Thymus (tissue), 11 donors: ENCODE measurements around the gene COQ5. TPM values are rescaled to one million over a fixed set of nuclear protein-coding genes. Genes with fewer than 3 reads are reported as not detected.

ENCODE experiments used
- DNase-seq, 9 donors: peaks; one replicate each; pipeline ENCODE4 v3.0.0-alpha.2; 2013; ENCODE audit warnings: low spot score in 9 of 9, low read depth in 6 of 9, missing footprints in 1 of 9
- H3K27ac ChIP-seq, 2 donors: one replicate each; pipeline ENCODE4 v1.5.1; 2013; ENCODE audit warnings: control low read depth in 1 of 2, low read depth in 1 of 2, low read length in 1 of 2, mild to moderate bottlenecking in 1 of 2, moderate library complexity in 1 of 2
- H3K27me3 ChIP-seq, 2 donors: one replicate each; pipeline ENCODE4 v1.5.1; 2013; ENCODE audit warnings: low read length in 1 of 2; ENCODE audit not compliant: control insufficient read depth in 2 of 2, insufficient read depth in 1 of 2
- H3K36me3 ChIP-seq, 2 donors: one replicate each; pipeline ENCODE4 v1.5.1; 2013; ENCODE audit warnings: low read length in 1 of 2, mild to moderate bottlenecking in 1 of 2, moderate library complexity in 1 of 2; ENCODE audit not compliant: control insufficient read depth in 2 of 2, insufficient read depth in 2 of 2
- H3K4me1 ChIP-seq, 2 donors: one replicate each; pipeline ENCODE4 v1.5.1; 2013; ENCODE audit warnings: low read length in 2 of 2; ENCODE audit not compliant: control insufficient read depth in 2 of 2, insufficient read depth in 2 of 2
- H3K4me3 ChIP-seq, 2 donors: one replicate each; pipeline ENCODE4 v1.5.1; 2013; ENCODE audit warnings: low read length in 2 of 2, control low read depth in 1 of 2, mild to moderate bottlenecking in 1 of 2
- H3K9me3 ChIP-seq, 2 donors: one replicate each; pipeline ENCODE4 v1.5.1; 2013; ENCODE audit warnings: low read length in 1 of 2, mild to moderate bottlenecking in 1 of 2; ENCODE audit not compliant: control insufficient read depth in 2 of 2, insufficient read depth in 1 of 2
- WGBS: extraction: QIAGEN DNeasy Blood & Tissue Kit; methylation state at CpG from one replicate; pipeline ENCODE4 v1.1.7; 2013; 5-methylcytosine and 5-hydroxymethylcytosine counted together
- polyA plus RNA-seq: library from polyadenylated mRNA; stranded (reverse); fragments of 200-250 nt; gene quantifications from one replicate; pipeline ENCODE4 v1.2.3, GENCODE V29; 2013
- total RNA-seq: library from RNA; stranded (reverse); fragments of 120-200 nt; gene quantifications from one replicate; pipeline ENCODE4 v1.2.4, GENCODE V29; 2013
- donor health status: healthy.

Gene COQ5
- total and polyA plus RNA-seq, 2 donors = 32.6 to 47.5 TPM

- 97% methylated on average over 3 of the region's 3 CpGs for WGBS
- no peak overlapping the region for H3K4me3 ChIP-seq
- no peak overlapping the region for H3K27ac ChIP-seq
- no peaks in the 10 kb centered on the region for H3K4me1 ChIP-seq
- no peaks in the 10 kb centered on the region for H3K27me3 ChIP-seq
- no peak for DNase-seq
- H3K9me3 ChIP-seq = no peaks in the 10 kb centered on the region
- peaks cover 81 to 88% of the 10 kb centered on the region in 2 donors for H3K36me3 ChIP-seq
Observed at GRCh38 chr12:120460157-120460556, 68.8 kb downstream of the COQ5 start.

- no peak overlapping the region for H3K27ac ChIP-seq
- H3K27me3 ChIP-seq = no peaks in the 10 kb centered on the region
- WGBS = 97% methylated on average over 6 of the region's 6 CpGs
- H3K9me3 ChIP-seq = no peaks in the 10 kb centered on the region
- no peaks in the 10 kb centered on the region for H3K4me1 ChIP-seq
- H3K36me3 ChIP-seq = peaks cover 68 to 76% of the 10 kb centered on the region in 2 donors
- no peak for DNase-seq
- H3K4me3 ChIP-seq = no peak overlapping the region
Observed at GRCh38 chr12:120457133-120457532, 71.8 kb downstream of the COQ5 start.

- whole genome bisulfite sequencing = 97% methylated on average over 7 of the region's 7 CpGs
- Histone ChIP-seq H3K27me3 (no peaks in the 10 kb centered on the region), H3K9me3 (no peaks in the 10 kb centered on the region), H3K4me1 (no peaks in the 10 kb centered on the region), H3K36me3 (peaks cover 64 to 69% of the 10 kb centered on the region in 2 donors), H3K4me3 (no peak overlapping the region), H3K27ac (no peak overlapping the region)
- no peak for DNase-seq
Observed at GRCh38 chr12:120455302-120455701, 73.7 kb downstream of the COQ5 start.

GRCh38 chr12:120453977-120454376, 75.0 kb downstream of the COQ5 start:
- Histone ChIP-seq H3K4me1 (no peaks in the 10 kb centered on the region), H3K27me3 (no peaks in the 10 kb centered on the region), H3K27ac (no peak overlapping the region), H3K36me3 (peaks cover 56 to 66% of the 10 kb centered on the region in 2 donors), H3K4me3 (no peak overlapping the region), H3K9me3 (no peaks in the 10 kb centered on the region)
- 91% methylated on average over 4 of the region's 4 CpGs for WGBS
- peak in 2 of 9 donors; percentile 16 to 38 for DNase-seq

Other genes starting within 250 kb of the COQ5 start
- 19,743 TPM for gene RNU4-2, start 237.3 kb downstream of the COQ5 start, total RNA-seq
- gene RNU4-2, start 237.3 kb downstream of the COQ5 start, polyA plus RNA-seq = not detected
- 7,767 TPM for gene RNU4-1, start 235.9 kb downstream of the COQ5 start, total RNA-seq
- not detected for gene RNU4-1, start 235.9 kb downstream of the COQ5 start, polyA plus RNA-seq
- gene SIRT4, start 226.8 kb downstream of the COQ5 start, total RNA-seq = 2.8 TPM
- 2.8 TPM for gene SIRT4, start 226.8 kb downstream of the COQ5 start, polyA plus RNA-seq
- gene PLA2G1B, start 201.4 kb downstream of the COQ5 start, total RNA-seq = 0.09 TPM
- gene PLA2G1B, start 201.4 kb downstream of the COQ5 start, polyA plus RNA-seq = 1.5 TPM
- gene MSI1, start 160.0 kb downstream of the COQ5 start, total RNA-seq = 0.05 TPM
- gene MSI1, start 160.0 kb downstream of the COQ5 start, polyA plus RNA-seq = 0.25 TPM
- gene COX6A1, start 91.0 kb downstream of the COQ5 start, total RNA-seq = 443 TPM
- 494 TPM for gene COX6A1, start 91.0 kb downstream of the COQ5 start, polyA plus RNA-seq
- gene TRIAP1, start 82.8 kb downstream of the COQ5 start, total RNA-seq = 34.8 TPM
- 50.3 TPM for gene TRIAP1, start 82.8 kb downstream of the COQ5 start, polyA plus RNA-seq
- 22.8 TPM for gene GATC, start 82.7 kb downstream of the COQ5 start, total RNA-seq
- 14.4 TPM for gene GATC, start 82.7 kb downstream of the COQ5 start, polyA plus RNA-seq
- 152 TPM for gene SRSF9, start 59.4 kb downstream of the COQ5 start, total RNA-seq
- gene SRSF9, start 59.4 kb downstream of the COQ5 start, polyA plus RNA-seq = 178 TPM
- 248 TPM for gene DYNLL1, start 33.0 kb downstream of the COQ5 start, total RNA-seq
- 410 TPM for gene DYNLL1, start 33.0 kb downstream of the COQ5 start, polyA plus RNA-seq
- 44.8 TPM for gene RNF10, start 5.2 kb upstream of the COQ5 start, total RNA-seq
- gene RNF10, start 5.2 kb upstream of the COQ5 start, polyA plus RNA-seq = 165 TPM
- 55.4 TPM for gene POP5, start 52.2 kb upstream of the COQ5 start, total RNA-seq
- gene POP5, start 52.2 kb upstream of the COQ5 start, polyA plus RNA-seq = 95.1 TPM
- gene CABP1, start 111.5 kb upstream of the COQ5 start, total RNA-seq = 0.24 TPM
- gene CABP1, start 111.5 kb upstream of the COQ5 start, polyA plus RNA-seq = 1.0 TPM
- gene MLEC, start 158.0 kb upstream of the COQ5 start, total RNA-seq = 52.0 TPM
- 18.5 TPM for gene MLEC, start 158.0 kb upstream of the COQ5 start, polyA plus RNA-seq
- gene UNC119B, start 181.3 kb upstream of the COQ5 start, total RNA-seq = 9.3 TPM
- gene UNC119B, start 181.3 kb upstream of the COQ5 start, polyA plus RNA-seq = 12.0 TPM
- gene ACADS, start 196.7 kb upstream of the COQ5 start, total RNA-seq = 16.0 TPM
- 29.3 TPM for gene ACADS, start 196.7 kb upstream of the COQ5 start, polyA plus RNA-seq